Glomerular visceral epithelial cell (primary cell): ENCODE data around the gene TMEM187.

ENCODE experiments used
- DNase-seq: peaks from one replicate; pipeline ENCODE4 v3.0.0-alpha.2; 2016; ENCODE audit errors: extremely low spot score

TMEM187 gene

DNA sequence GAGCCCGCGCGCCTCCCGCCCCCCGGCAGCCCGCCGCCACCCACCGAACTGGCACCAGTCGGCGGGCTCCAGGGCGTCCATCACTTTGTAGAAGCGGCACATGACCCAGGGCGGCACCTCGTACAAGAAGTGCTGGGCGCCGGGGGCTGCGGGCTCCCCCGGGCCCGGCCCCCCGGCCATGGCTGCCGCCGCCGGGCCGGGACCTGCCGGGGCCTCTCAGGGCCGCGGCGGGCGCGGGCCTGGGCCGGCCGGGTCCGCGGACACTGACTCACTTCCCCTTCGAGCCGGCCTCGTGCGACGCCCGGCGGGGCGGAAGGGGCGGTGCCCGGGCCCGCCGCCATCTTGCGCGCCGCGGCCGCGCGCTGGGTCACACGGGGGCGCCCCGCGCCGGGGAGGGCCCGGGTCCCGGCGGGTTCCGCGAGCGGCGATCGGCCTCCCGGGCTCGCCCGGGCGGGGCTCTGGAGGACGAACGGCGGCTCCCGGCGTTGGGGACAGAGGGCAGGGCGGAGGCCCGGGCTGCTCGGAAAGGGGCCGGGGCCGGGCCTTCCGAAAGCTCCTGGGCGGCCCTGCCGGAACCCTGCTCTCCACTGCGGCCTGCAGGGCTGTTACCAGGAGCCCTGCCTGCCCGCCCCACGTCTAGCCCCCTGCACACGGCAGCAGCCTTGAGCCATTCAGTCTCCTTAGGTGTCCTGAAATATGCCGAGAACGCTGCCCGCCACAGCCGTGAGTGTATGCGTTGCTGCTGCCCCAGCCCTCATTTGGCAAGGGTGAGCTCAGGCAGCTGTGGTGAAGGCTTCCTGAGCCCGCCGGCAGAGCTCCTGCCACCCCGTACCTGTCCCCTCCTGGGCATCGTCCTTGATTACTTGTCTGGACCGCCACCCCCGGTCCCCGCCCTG is 47.3 kb downstream of the TMEM187 start, which contains the start of gene IRAK1:
IRAK1 (minus strand) TSS at position 270 of the 896 bp plus-strand sequence; CDS start at position 180, 90 bp downstream.
- peak; percentile 64 for DNase-seq

DNA sequence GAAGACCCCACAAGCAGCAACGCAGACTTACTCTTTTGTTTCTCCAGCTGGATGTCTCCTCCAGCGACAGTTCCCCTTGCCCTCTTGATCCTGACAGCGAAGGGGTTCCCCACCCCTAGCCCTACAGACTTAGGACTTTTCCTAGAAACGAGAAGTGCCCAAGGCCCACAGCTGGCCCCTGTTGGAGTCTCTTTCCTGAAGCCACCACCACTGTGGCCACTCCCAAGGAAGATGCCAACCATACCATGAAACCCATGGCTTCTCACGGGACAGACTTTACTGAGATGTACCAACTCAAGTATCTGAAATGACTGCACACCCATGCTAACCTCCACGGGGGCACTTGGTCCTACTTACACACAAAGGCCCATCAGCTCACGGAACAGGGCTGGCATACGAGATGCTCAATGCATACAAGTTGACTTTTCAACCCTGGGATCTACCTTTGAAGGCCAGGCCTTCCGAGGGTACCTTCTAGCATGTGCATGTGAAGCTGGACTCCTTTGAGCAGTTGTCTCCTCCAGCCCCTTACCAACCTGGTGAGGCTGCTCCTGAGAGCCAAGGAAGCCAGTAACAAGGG is 48.1 kb downstream of the TMEM187 start:
- no peak for DNase-seq

DNA sequence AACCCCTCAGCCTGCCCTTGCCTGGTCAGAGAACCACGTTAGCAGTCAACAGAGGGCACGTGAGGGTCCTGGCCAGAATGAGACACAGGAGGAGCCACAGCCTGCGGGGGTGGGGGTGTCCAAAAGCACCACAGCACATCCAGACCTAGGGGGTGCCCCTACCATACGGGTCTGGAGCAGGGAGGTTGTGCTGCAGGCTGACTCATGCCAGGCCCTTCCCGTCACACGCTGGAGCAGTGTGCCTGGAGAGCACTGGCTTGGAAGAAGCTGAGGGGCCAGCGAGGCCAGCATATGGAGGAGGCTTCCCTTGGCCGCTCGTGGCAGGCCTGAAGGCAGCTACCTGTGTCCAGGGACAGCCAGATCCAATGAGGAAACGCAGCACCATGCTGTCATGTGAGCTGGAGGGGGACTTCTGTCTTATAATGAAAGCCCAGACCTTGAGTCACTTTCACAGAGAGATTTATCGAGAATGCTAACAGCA is 48.6 kb downstream of the TMEM187 start:
- peak; percentile 65 for DNase-seq

DNA sequence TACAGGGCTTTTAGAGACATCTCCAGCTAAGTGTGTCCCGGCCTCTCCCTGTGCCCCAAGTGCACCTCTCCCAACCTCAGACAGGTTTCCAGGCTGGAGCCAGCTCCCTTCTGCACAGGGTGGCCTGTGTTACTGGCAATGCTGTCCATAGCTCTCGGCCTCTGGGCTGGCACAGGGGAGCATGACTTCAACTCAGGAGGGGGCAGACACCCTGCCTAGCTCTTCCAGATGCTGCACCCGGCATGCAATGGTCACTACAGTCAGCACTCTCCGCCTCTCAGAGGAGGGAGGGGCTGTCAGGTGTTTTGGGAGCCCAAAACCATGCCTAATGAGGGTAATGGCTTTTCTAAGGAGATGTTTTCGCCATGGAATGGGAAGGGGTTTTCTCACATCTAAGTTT is 49.6 kb downstream of the TMEM187 start:
- DNase-seq: no peak

DNA sequence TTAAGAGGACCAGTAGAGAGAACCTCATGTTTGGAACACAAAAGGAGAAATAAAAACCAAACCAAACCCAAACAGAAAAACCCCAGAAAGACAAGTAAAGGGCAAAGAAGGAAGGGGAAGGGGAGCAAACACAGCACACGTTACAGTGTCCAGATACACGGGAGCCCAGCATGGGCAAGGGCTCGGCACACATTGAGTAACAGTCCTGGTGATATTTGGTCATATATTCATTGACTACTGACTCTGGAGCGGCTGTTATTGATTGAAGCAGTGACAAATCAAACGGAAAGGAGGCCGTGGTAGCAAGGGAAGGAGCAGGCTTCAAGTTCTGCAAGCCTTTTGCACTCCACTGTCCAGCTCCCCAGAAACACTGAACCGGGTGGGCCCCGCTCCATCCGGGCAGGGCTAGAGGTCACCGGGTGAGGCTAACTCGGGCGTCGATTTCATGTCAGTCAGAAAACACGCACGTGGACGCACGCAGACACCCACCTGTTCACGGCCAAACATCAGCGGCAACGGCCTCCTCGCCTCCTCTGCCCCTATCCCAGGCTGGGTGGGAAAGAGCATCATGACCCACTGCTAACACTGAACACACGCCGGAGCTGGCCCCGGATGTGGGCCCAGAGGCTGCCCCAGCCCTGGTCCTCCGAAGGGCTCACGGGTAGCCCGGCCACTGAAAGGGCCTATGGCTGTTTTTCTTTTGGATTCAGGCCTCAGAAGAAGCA is 50.9 kb downstream of the TMEM187 start:
- no peak for DNase-seq

DNA sequence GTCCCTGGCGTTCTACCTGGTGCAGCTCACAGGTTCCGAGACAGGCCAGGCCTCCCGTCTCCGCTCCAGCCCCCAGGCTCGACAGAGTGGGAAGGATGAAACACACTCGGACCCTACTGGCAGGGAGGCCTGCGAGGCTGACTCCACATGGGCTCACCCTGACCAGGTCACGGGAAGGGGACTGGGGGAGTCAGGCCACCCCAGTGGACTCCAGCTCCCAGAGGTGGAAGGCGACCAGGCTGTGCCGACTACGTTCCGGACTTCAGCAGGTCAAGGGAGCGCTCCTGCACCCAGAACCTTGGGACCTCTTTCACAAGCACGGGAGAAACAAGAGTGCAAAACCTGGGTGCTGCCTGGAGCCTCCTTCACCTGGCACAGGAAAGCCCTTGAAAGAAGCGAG is 51.7 kb downstream of the TMEM187 start:
- no peak for DNase-seq

DNA sequence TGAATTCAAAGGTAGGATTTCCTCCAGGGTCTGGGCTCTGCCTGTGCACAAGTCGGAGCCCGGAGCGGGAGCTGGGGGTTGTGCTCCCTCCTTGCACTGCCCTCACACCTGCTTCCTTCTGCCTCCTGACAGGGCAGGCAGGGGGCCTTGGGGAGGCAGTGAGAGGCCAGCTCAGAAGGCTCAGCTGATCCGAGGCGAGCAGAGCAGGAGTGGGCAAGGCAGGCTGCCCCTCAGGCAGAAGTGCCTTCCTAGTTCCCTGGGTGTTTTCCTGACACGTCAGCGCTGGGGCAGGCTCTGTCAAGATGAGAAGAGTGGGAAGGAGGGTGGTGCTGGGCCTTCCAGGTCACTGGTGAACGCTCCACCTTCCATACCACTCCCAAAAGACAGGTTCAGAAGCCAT is 52.7 kb downstream of the TMEM187 start:
- no peak for DNase-seq

DNA sequence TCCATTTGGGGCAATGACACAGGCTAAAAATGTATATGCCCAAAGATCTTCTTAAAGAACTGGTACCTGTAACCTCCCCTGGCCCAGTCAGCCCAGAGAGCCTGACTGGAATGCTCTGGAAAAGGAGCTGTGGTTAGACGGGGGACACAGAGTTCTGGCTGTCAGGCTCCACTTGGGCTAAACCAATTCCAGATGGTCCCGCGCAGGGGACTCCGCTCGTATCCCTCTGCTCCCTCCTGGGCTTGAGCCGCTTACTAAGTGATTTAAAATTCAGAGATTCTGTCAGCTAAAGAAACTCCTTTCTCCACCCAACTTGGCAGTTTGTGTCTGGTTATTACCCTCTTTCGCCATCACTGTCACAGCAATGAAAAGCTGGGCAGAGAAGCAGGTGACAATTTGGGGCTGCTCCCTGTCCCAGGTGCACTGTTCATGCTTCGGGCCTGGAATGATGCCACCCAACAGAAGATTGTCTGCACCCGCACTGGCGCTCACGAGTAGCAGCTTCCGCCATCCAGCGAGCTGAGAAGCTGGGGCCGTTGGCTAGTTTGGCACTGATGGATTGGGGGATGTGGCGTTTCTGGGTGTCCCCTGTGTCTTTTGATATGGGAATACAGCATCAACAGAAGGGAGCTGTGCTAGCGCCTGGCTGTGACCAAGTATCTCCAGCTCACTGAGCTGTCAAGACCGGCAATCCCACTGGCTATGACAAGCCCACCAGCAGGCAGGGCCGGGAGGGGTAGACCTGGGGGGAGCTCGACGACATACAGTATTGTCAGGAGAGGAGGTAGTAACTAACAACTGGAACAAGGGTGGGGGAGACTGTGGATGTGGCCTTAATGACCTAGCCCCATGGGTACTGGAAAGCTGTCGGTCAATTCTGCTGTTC is 53.8 kb downstream of the TMEM187 start:
- DNase-seq: no peak

DNA sequence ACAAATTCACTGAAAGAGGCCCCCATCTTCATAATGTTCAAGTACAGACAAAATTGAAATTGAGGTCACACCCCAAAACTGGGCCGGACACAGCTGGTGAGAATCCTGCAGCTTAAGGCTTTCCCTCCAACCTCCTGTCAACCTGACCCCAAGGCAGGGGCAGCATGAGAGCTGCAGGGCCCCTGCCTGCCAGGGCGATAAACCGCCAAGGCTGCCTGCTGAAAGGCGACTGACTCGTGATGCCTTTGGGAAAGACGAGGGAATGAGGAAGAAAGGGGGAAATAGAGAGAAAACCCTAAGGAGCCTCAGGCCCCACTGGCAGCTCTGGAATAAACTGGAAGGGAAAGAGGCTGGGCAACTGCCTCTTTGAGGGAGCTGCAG is 54.5 kb downstream of the TMEM187 start:
- no peak for DNase-seq

DNA sequence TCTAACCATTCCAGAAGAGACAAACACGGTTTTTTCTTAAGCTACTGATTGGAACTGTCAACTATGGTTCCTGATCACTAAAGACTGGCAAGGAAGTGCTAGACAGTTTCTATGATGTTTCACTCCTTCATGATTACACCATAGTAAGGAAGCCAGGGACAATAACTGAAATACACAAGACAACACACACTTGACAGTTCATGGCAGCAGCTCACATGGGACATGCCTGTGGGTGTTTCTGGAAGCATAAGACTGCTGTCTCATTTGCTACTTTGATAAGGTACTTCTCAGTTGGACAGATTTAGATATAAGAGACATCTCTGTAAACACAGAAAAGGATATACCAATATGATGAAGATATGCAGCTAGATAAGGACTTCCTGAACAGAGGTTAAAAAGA is 55.4 kb downstream of the TMEM187 start:
- no peak for DNase-seq

DNA sequence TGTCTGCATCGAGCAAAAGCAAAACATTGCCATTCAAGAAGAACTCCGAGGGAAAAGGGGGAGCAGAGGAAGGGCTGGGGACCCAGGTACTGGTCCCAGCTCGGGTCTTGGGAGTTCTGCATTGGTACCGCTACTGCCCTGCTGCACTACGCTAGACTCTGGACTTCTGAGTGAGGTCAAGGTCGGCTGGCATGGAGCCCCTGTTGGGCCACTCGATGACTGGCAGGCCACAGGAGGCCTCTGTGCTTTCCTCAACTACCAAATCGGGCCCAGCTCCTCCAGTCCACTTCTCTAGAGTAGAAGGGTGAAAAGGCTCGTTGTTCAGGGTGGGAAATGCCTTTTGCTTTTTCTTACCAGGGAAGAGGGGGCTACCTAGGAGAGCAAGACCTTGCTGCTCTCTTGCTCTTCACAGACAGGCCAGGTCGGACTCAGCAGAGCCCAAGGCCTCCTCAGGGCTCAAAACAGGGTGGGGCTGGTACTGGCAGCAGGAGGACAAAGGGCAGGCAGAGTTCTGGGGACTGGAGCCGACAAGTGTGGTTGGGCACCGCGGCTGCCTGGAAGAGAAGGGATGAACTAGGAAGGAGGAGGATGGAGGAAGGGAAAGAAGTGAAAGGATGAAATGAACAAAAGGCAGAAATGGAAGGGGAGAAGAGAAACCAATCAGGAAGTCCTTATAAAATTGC is 56.1 kb downstream of the TMEM187 start:
- DNase-seq: no peak

DNA sequence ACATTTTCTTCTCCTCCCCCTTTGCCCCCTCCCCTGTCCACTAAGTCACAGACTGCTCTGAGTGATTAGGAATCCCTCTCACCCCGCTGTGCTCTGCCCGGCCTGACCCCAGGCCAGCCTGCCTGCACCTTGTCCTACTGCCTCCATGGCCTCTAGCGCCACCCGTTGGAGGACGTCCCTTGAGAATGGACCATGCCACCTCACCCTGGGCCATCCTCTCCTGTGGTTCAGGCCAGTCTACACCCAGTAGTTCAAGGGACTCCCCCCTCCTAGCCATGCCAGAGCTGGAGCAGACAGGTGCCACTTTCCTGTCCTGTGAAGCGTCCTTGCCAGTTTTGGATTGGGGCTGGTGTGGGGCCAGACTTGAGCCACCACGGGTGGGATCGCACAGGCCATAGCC is 56.9 kb downstream of the TMEM187 start:
- DNase-seq: no peak

DNA sequence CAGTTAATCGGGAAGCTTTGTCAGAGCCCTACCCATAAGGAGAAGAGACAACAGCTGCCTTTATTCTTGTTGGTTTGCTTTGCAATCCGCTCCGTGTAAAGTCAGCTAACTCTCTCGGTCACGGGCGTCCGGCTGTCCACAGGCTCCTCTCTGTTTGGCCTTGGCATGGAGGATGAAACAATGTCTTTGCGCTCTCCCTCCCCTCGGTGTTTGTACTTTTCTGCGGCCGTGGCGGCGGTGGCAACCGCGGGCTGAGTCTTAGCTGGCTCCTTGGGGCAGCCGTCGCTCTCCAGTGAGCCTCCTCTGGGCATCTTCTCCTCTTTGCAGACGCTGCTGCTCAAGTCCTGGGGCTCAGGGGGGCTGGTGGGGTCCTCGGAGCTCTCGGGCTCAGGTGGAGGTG is 57.7 kb downstream of the TMEM187 start:
- DNase-seq: no peak

DNA sequence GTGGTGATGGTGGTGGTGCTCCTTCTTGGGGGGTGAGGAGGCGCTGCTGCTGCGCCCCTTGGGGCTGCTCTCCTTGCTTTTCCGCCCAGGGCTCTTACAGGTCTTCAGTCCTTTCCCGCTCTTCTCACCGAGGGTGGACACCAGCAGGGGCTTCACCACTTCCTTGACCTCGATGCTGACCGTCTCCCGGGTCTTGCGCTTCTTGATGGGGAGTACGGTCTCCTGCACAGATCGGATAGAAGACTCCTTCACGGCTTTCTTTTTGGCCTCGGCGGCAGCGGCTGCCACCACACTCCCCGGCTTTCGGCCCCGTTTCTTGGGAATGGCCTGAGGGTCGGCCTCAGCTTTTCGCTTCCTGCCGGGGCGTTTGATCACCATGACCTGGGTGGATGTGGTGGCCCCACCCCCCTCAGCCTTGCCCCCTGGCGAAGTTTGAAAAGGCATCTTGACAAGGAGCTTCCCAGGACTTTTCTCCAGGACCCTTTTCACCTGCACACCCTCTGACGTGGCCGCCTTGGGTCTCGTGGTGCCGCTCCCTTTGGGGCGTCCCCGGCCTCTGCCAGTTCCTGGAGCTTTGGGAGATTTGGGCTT is 58.3 kb downstream of the TMEM187 start:
- no peak for DNase-seq

DNA sequence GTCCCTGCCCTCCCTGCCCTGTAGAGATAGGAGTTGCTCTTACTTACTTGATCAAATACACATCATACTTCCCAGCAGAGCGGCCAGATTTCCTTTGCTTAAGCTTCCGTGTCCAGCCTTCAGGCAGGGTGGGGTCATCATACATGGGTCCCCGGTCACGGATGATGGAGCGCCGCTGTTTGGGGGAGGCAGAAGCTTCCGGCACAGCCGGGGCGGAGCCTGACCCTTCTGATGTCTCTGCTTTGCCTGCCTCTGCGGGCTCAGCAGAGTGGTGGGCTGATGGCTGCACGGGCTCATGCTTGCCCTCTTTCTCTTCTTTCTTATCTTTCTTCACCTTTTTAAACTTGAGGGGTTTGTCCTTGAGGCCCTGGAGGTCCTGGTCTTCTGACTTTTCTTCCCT is 59.6 kb downstream of the TMEM187 start:
- DNase-seq: no peak

DNA sequence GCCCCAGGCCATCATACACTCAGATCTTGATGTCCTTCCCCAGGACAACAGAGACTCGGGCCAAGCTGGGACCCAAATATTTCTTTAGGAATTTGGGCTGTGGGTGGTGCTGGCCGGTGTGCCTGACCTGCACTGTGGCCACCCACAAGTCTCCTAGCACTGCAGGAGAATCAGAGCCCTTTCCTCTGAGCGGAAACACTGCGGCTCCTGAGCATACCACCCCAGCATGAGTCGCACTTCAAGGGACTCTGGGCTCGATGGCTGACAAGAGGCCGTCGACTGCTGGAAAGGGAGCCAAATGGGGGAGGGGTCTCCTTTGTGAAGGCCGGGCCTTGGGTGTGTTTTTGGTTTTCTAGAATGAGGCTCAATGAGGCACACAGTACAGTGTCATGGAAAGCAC is 60.1 kb downstream of the TMEM187 start:
- no peak for DNase-seq
